Measurements from ENCODE around the gene CHST3. TPM values are rescaled to one million over a fixed set of nuclear protein-coding genes. Genes with fewer than 3 reads are reported as not detected.

Gene CHST3
- total RNA-seq, 1 experiment from 2014 or later, result 10.0 TPM

DNA sequence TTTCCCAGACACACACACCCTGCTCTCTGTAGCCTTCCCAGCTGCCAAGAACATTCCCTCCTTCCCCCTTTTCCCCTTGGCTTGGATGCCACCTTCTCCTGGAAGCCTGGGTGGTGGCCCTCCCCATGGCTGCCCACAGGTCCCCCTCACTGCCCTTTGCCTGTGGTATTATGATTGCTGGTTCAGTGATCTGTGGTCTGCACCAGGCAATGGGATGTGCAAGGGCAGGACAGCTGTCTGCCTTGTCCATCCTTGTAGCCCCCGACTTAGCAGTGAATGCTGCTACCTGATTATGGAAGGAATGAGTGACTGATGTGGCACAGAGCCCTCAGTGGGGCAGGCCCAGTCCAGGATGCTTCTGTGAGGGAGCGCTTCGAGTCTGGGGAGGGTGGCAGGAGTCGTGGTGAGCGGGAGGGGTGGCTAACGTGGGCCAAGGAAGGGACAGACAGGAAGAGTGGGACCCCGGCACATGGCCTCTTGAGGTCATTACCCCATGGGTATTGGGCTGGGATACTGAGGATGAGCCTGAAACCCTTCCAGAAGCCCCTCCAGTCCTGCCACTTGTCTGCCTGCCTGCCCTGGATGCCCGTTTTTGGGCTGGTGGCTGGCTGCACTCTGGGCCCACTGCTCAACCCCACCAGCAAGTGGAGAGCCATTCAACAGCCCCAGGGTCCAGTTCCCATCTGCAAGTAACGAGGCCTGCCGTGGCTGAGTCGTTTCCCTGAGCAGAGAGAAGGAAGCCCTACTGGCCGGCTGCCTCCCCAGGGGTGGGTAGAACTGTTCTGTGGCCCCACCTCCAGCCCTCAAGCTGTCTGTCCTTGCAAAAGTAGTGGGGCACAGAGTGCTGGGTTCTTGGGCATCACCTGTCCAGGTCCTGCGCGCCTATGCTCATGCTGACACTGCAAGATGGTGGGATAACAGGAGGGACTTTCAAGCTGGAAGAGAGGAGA is 8.8 kb downstream of the CHST3 start:
- no peak for DNase-seq (ENCODE audit: low spot score)
- Histone ChIP-seq H3K4me1 (ENCODE audit: insufficient read depth, low read length, poor library complexity, severe bottlenecking) (no peaks in the 10 kb centered on the region), H3K4me3 (ENCODE audit: low read depth, low read length, poor library complexity, severe bottlenecking) (no peak overlapping the region), H3K9me3 (ENCODE audit: low read depth, low read length, poor library complexity, severe bottlenecking) (no peaks in the 10 kb centered on the region), H3K36me3 (ENCODE audit: insufficient read depth, low read length, poor library complexity, severe bottlenecking) (no peaks in the 10 kb centered on the region), H3K27me3 (replicated peaks; ENCODE audit: insufficient read depth, low read depth, low read length, poor library complexity) (no peaks in the 10 kb centered on the region), H3K27ac (ENCODE audit: low read depth, low read length, poor library complexity, severe bottlenecking) (no peak overlapping the region)
- intact Hi-C loops (cut with micrococcal nuclease; ENCODE audit: unreplicated experiment), result no loop called here
- POLR2A ChIA-PET (ENCODE audit: low non-redundant PET), result no interaction called here
- CTCF ChIA-PET, result no interaction called here
- no TSS peak for BruUV-seq (replicated peaks)
- TF ChIP-seq EZH2 (IDR thresholded peaks at IDR 0.05; ENCODE audit: borderline replicate concordance, low read depth, low read length, poor library complexity, severe bottlenecking), result no peak
- TF ChIP-seq, protein P1, sequence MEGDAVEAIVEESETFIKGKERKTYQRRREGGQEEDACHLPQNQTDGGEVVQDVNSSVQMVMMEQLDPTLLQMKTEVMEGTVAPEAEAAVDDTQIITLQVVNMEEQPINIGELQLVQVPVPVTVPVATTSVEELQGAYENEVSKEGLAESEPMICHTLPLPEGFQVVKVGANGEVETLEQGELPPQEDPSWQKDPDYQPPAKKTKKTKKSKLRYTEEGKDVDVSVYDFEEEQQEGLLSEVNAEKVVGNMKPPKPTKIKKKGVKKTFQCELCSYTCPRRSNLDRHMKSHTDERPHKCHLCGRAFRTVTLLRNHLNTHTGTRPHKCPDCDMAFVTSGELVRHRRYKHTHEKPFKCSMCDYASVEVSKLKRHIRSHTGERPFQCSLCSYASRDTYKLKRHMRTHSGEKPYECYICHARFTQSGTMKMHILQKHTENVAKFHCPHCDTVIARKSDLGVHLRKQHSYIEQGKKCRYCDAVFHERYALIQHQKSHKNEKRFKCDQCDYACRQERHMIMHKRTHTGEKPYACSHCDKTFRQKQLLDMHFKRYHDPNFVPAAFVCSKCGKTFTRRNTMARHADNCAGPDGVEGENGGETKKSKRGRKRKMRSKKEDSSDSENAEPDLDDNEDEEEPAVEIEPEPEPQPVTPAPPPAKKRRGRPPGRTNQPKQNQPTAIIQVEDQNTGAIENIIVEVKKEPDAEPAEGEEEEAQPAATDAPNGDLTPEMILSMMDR (conservative IDR thresholded peaks at IDR 0.05; ENCODE audit: low read depth, low read length), result no peak

DNA sequence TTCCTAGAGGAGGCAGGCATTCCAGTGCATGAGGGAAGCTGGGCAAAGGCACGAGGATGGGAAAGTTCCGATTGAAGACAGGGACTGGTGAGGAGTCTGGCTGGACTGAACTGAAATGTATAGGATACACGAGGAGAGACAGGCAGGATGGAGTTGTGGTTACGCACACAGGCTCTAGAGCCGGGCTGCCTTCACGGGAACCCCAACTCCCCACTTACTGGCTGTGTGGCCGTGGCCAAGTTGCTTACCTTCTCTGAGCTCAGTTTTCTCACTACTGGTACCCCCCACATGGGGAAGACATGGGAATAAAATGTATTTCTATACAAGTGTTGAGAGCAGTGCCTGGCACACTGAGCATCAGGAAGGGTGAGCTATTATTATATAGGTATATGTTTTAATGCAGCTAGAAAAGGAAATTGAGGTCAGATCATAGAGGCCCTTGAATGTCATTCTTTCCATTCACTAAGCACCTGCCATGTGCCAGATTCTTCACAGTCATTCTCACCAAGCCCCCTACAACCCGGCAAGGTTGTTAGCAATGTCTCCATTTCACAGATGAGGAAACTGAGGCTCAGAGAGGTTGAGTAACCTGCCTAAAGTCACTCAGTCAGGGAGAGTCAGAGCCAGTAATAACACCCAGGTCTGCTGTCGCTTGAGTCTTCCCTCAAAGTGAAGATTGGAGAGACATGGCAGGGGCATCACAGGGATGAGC is 9.7 kb downstream of the CHST3 start:
- CTCF ChIA-PET, result no interaction called here
- POLR2A ChIA-PET (ENCODE audit: low non-redundant PET), result no interaction called here
- H3K4me1 ChIP-seq (ENCODE audit: insufficient read depth, low read length, poor library complexity, severe bottlenecking), result no peaks in the 10 kb centered on the region
- no peak for DNase-seq (ENCODE audit: low spot score)
- no peaks in the 10 kb centered on the region for H3K36me3 ChIP-seq (ENCODE audit: insufficient read depth, low read length, poor library complexity, severe bottlenecking)
- intact Hi-C loops (cut with micrococcal nuclease; ENCODE audit: unreplicated experiment), result no loop called here
- H3K27ac ChIP-seq (ENCODE audit: low read depth, low read length, poor library complexity, severe bottlenecking), result no peak overlapping the region
- no TSS peak for BruUV-seq (replicated peaks)
- no peak overlapping the region for H3K4me3 ChIP-seq (ENCODE audit: low read depth, low read length, poor library complexity, severe bottlenecking)
- no peaks in the 10 kb centered on the region for H3K9me3 ChIP-seq (ENCODE audit: low read depth, low read length, poor library complexity, severe bottlenecking)
- H3K27me3 ChIP-seq (replicated peaks; ENCODE audit: insufficient read depth, low read depth, low read length, poor library complexity), result no peaks in the 10 kb centered on the region
- no peak for TF ChIP-seq EZH2 (IDR thresholded peaks at IDR 0.05; ENCODE audit: borderline replicate concordance, low read depth, low read length, poor library complexity, severe bottlenecking)
- TF ChIP-seq, protein P1 (conservative IDR thresholded peaks at IDR 0.05; ENCODE audit: low read depth, low read length), result no peak

- Histone ChIP-seq H3K4me1 (ENCODE audit: insufficient read depth, low read length, poor library complexity, severe bottlenecking) (peaks cover 1% of the 10 kb centered on the region), H3K27ac (ENCODE audit: low read depth, low read length, poor library complexity, severe bottlenecking) (no peak overlapping the region), H3K36me3 (ENCODE audit: insufficient read depth, low read length, poor library complexity, severe bottlenecking) (no peaks in the 10 kb centered on the region), H3K27me3 (replicated peaks; ENCODE audit: insufficient read depth, low read depth, low read length, poor library complexity) (no peaks in the 10 kb centered on the region), H3K4me3 (ENCODE audit: low read depth, low read length, poor library complexity, severe bottlenecking) (no peak overlapping the region), H3K9me3 (ENCODE audit: low read depth, low read length, poor library complexity, severe bottlenecking) (no peaks in the 10 kb centered on the region)
- TF ChIP-seq, protein P1 (conservative IDR thresholded peaks at IDR 0.05; ENCODE audit: low read depth, low read length), result no peak
- TF ChIP-seq EZH2 (IDR thresholded peaks at IDR 0.05; ENCODE audit: borderline replicate concordance, low read depth, low read length, poor library complexity, severe bottlenecking), result no peak
- CTCF ChIA-PET, result no interaction called here
- intact Hi-C loops (cut with micrococcal nuclease; ENCODE audit: unreplicated experiment), result no loop called here
- BruUV-seq (replicated peaks), result no TSS peak
- no peak for DNase-seq (ENCODE audit: low spot score)
- POLR2A ChIA-PET (ENCODE audit: low non-redundant PET), result interaction anchor here (0.6 kb wide), 1 partner anchor 1177 kb away, joined by 4 read pairs; no protein-coding TSS in a partner anchor
Observed at GRCh38 chr10:71974489-71975021, 10.4 kb downstream of the CHST3 start.

All from A673 (cell line).